MCF 10A (cell line): Measurements from ENCODE around the gene LRRC57. TPM values are rescaled to one million over a fixed set of nuclear protein-coding genes. Genes with fewer than 3 reads are reported as not detected.
A peak's percentile ranks its signal among the peaks of the same experiment; 100 is the strongest.

ENCODE experiments used
- Bru-seq: library from RNA; stranded (reverse); fragments of 400-500 nt; gene quantifications from one replicate; lab custom pipeline; 2021; lab: Mats Ljungman, UMichigan
- BruChase-seq, 2 experiments: library from RNA; stranded (reverse); fragments of 400-500 nt; gene quantifications; one replicate each; lab custom pipeline; 2021; lab: Mats Ljungman, UMichigan
- BruUV-seq: library from RNA; stranded (reverse); fragments of 400-500 nt; replicated peaks from 2 replicates; lab custom pipeline; 2021; lab: Mats Ljungman, UMichigan
- CTCF ChIA-PET: fragments of 300-600 bp; sonication (Branson Sonifier 250); formaldehyde crosslinking; extraction: SDS; loops from one replicate; lab custom pipeline; 2021; ENCODE audit warnings: antibody characterized with exemption, inconsistent platforms; lab: Yijun Ruan, JAX
- POLR2A ChIA-PET: fragments of 300-600, 350-650 bp; sonication (Branson Sonifier 250); formaldehyde crosslinking; extraction: SDS; loops from one replicate; lab custom pipeline; 2020; ENCODE audit warnings: antibody characterized with exemption, inconsistent platforms; lab: Yijun Ruan, JAX
- DNase-seq: peaks from one replicate; pipeline ENCODE4 v3.0.0-alpha.2; 2018; ENCODE audit not compliant: unreplicated experiment
- H3K27ac Mint-ChIP-seq: one replicate; pipeline ENCODE4 v1.8.0; 2022; ENCODE audit warnings: mild to moderate bottlenecking, low read depth, mixed read lengths; ENCODE audit not compliant: unreplicated experiment
- H3K27me3 Mint-ChIP-seq: one replicate; pipeline ENCODE4 v1.8.0; 2022; ENCODE audit warnings: mixed read lengths; ENCODE audit not compliant: insufficient read depth, unreplicated experiment
- H3K36me3 Mint-ChIP-seq: one replicate; pipeline ENCODE4 v1.8.0; 2022; ENCODE audit warnings: mild to moderate bottlenecking, moderate library complexity, mixed read lengths; ENCODE audit not compliant: insufficient read depth, unreplicated experiment
- H3K4me1 Mint-ChIP-seq: one replicate; pipeline ENCODE4 v1.8.0; 2022; ENCODE audit warnings: mixed read lengths; ENCODE audit not compliant: insufficient read depth, unreplicated experiment
- H3K4me3 Mint-ChIP-seq: one replicate; pipeline ENCODE4 v1.8.0; 2022; ENCODE audit warnings: mild to moderate bottlenecking, moderate library complexity, mixed read lengths; ENCODE audit not compliant: unreplicated experiment
- H3K9me3 Mint-ChIP-seq: one replicate; pipeline ENCODE4 v1.8.0; 2022; ENCODE audit warnings: mixed read lengths; ENCODE audit not compliant: unreplicated experiment
- CTCF ChIP-seq: fragments of 200-600 bp; IDR thresholded peaks from one replicate; pipeline ENCODE4 v1.8.0; 2022; ENCODE audit warnings: antibody characterized with exemption, mild to moderate bottlenecking; ENCODE audit not compliant: unreplicated experiment
- intact Hi-C: fragments of 100-400 bp; cut with micrococcal nuclease; formaldehyde crosslinking; loops from 2 replicates; pipeline ENCODE4 v1.14.1; 2022
- long read RNA-seq: library from polyadenylated mRNA; stranded (forward); transcript quantifications from one replicate; pipeline ENCODE4 v2.0.0, GENCODE V29; 2022
- total RNA-seq: library from RNA; stranded (reverse); gene quantifications from 2 replicates; pipeline ENCODE4 v1.2.3, GENCODE V29; 2022

Gene LRRC57
- total RNA-seq = 18.3 and 24.7 TPM in 2 replicates
- percentile 66 among the genes with signal in this experiment for Bru-seq, nascent RNA
- percentile 95 among the genes with signal in this experiment for BruChase-seq, experiment 1, labeled RNA remaining after a 6-hour chase
- percentile 85 among the genes with signal in this experiment for BruChase-seq, experiment 2, labeled RNA remaining after a 2-hour chase
- long read RNA-seq, full-length matches to known transcripts = 32 of 35 reads
- long read RNA-seq, partial matches to known transcripts = 1 of 35 reads
- long read RNA-seq, other reads (novel, unspliced or antisense) = 2 of 35 reads

GRCh38 chr15:42548249-42549031 lies at the start of gene LRRC57, which contains the start of gene HAUS2:
LRRC57 (minus strand) TSS chr15:42548793; CDS start chr15:42548434, 359 bp downstream.
HAUS2 (plus strand) TSS chr15:42548838; CDS start chr15:42548873, 35 bp downstream.
- TF ChIP-seq CTCF = no peak
- Mint-ChIP-seq H3K27me3 (no peaks in the 10 kb centered on the region), H3K36me3 (peaks cover 31% of the 10 kb centered on the region), H3K4me1 (peaks cover 34% of the 10 kb centered on the region), H3K27ac (peak within 1 kb of the TSS; percentile 96), H3K4me3 (peak within 1 kb of the TSS; percentile 88), H3K9me3 (no peaks in the 10 kb centered on the region)
- DNase-seq = peak; percentile 86
- CTCF ChIA-PET = interaction anchor here (0.6 to 1.2 kb wide), 5 partner anchors 12 to 414 kb away, joined by 3 to 4 read pairs (median 3); partner anchors contain the start of gene ZNF106
- POLR2A ChIA-PET = interaction anchor here (0.7 to 4.8 kb wide), 22 partner anchors 9 to 275 kb away, joined by 3 to 69 read pairs (median 6); partner anchors contain the start of genes GANC, SNAP23, STARD9 and TMEM87A
- BruUV-seq = no TSS peak
- intact Hi-C loops = loop anchor here (1.0 to 5.0 kb wide), 2 partner anchors 51 to 102 kb away; partner anchors contain the start of gene SNAP23

GRCh38 chr15:42595626-42596240 lies 47.1 kb upstream of the LRRC57 start:
- no TSS peak for BruUV-seq
- Mint-ChIP-seq H3K4me3 (no peak overlapping the region), H3K27me3 (no peaks in the 10 kb centered on the region), H3K36me3 (no peaks in the 10 kb centered on the region), H3K9me3 (no peaks in the 10 kb centered on the region), H3K4me1 (no peaks in the 10 kb centered on the region), H3K27ac (no peak overlapping the region)
- POLR2A ChIA-PET = interaction anchor here (1.1 kb wide), 1 partner anchor 8 kb away, joined by 3 read pairs; no protein-coding TSS in a partner anchor
- intact Hi-C loops = no loop called here
- no peak for DNase-seq
- CTCF ChIA-PET = interaction anchor here (1.1 kb wide), 1 partner anchor 9 kb away, joined by 5 read pairs; no protein-coding TSS in a partner anchor
- no peak for TF ChIP-seq CTCF

GRCh38 chr15:42594095-42594494 lies 45.5 kb upstream of the LRRC57 start:
- Mint-ChIP-seq H3K27ac (no peak overlapping the region), H3K27me3 (no peaks in the 10 kb centered on the region), H3K4me3 (no peak overlapping the region), H3K9me3 (no peaks in the 10 kb centered on the region), H3K36me3 (no peaks in the 10 kb centered on the region), H3K4me1 (no peaks in the 10 kb centered on the region)
- intact Hi-C loops = no loop called here
- no peak for DNase-seq
- TF ChIP-seq CTCF = no peak
- ChIA-PET CTCF (interaction anchor here (1.0 kb wide), 1 partner anchor 47 kb away, joined by 3 read pairs; no protein-coding TSS in a partner anchor), POLR2A (interaction anchor here (0.6 kb wide), 1 partner anchor 89 kb away, joined by 3 read pairs; no protein-coding TSS in a partner anchor)
- BruUV-seq = no TSS peak
